Activated CD4-positive, alpha-beta memory T cell treated with anti-CD3 and anti-CD28 coated beads, Interleukin-2, amount 10 ng/mL, durations not matched to agents 7 days and 5 days (primary cell): ENCODE measurements around the gene PAX5. TPM values are rescaled to one million over a fixed set of nuclear protein-coding genes. Genes with fewer than 3 reads are reported as not detected.
"Not testable (repeated sequence)": the region's sequence is repeated elsewhere in the genome, so short reads cannot be mapped to it uniquely, and the experiment has no call there.

Source experiments
- CTCF ChIA-PET: fragments of 350-600 bp; sonication (Branson Sonifier 250); formaldehyde crosslinking; loops from one replicate; lab custom pipeline; 2021; ENCODE audit warnings: antibody characterized with exemption, inconsistent platforms; lab: Charles Lee
- POLR2A ChIA-PET: fragments of 350-600 bp; sonication (Branson Sonifier 250); formaldehyde crosslinking; loops from one replicate; lab custom pipeline; 2021; ENCODE audit warnings: antibody characterized with exemption; lab: Charles Lee
- DNase-seq: peaks from one replicate; pipeline ENCODE4 v3.0.0-alpha.2; 2020
- H3K27ac Mint-ChIP-seq: one replicate; pipeline ENCODE4 v1.8.0; 2021; ENCODE audit warnings: mild to moderate bottlenecking, mixed read lengths
- H3K27me3 Mint-ChIP-seq: one replicate; pipeline ENCODE4 v1.8.0; 2021; ENCODE audit warnings: mixed read lengths
- H3K36me3 Mint-ChIP-seq: one replicate; pipeline ENCODE4 v1.8.0; 2021; ENCODE audit warnings: low read depth, mixed read lengths
- H3K4me1 Mint-ChIP-seq: one replicate; pipeline ENCODE4 v1.8.0; 2021; ENCODE audit warnings: mixed read lengths
- H3K4me3 Mint-ChIP-seq: one replicate; pipeline ENCODE4 v1.8.0; 2021; ENCODE audit warnings: mild to moderate bottlenecking, mixed read lengths
- H3K9me3 Mint-ChIP-seq: one replicate; pipeline ENCODE4 v1.8.0; 2021; ENCODE audit warnings: mixed read lengths
- total RNA-seq, 2 experiments: library from RNA; stranded (reverse); gene quantifications; one replicate each; pipeline ENCODE4 v1.2.3, GENCODE V29; 2021

The PAX5 gene
- under 1 TPM; 0.05 to 0.15 TPM for total RNA-seq

- DNase-seq, result no peak
- ChIA-PET POLR2A (interaction anchor here (0.8 kb wide), 1 partner anchor 9 kb away, joined by 3 read pairs; no protein-coding TSS in a partner anchor), CTCF (interaction anchor here (0.6 to 0.8 kb wide), 4 partner anchors 113 to 412 kb away, joined by 3 to 5 read pairs (median 4); no protein-coding TSS in a partner anchor)
- Mint-ChIP-seq H3K27me3 (peaks cover 95% of the 10 kb centered on the region), H3K4me1 (peaks cover 58% of the 10 kb centered on the region), H3K27ac (no peak within 1 kb of the TSS), H3K4me3 (peak within 1 kb of the TSS; percentile 30), H3K36me3 (peaks cover 12% of the 10 kb centered on the region), H3K9me3 (no peaks in the 10 kb centered on the region)
Observed at GRCh38 chr9:37033682-37034304, at the start of gene PAX5. TSS of gene PAX5 (minus strand) at chr9:37034268. CDS start at chr9:37034031, 237 bp downstream.

DNA sequence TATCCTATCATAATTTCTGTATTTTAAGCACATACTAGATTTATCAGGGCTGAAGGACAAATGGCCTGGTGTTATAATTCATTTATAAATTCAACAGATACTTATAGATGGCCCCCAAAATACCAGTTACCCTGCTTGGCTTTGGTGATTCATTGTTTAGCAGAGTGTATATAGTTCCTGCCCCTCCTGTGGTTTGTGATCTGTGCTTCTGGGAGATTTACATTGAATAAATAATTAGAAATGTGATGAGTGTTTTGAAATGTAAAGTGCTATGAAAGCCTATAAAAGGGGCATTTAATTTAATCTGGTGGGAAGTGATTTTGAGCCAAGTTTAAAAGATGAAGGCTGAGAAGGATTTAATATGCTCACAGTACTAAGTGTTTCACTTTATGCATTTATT, 49.6 kb upstream of the PAX5 start:
- Mint-ChIP-seq H3K36me3 (peaks cover 54% of the 10 kb centered on the region), H3K27me3 (no peaks in the 10 kb centered on the region), H3K4me1 (peaks cover 49% of the 10 kb centered on the region), H3K9me3 (no peaks in the 10 kb centered on the region), H3K4me3 (no peak overlapping the region), H3K27ac (no peak overlapping the region)
- no peak for DNase-seq
- CTCF ChIA-PET, result no interaction called here
- POLR2A ChIA-PET, result interaction anchor here (2.5 kb wide), 1 partner anchor 36 kb away, joined by 12 read pairs; the partner anchor contains the start of gene ZCCHC7

GRCh38 chr9:37082214-37082765, 48.2 kb upstream of the PAX5 start:
- no peak overlapping the region for H3K27ac Mint-ChIP-seq
- H3K4me1 Mint-ChIP-seq, result peaks cover 49% of the 10 kb centered on the region
- peaks cover 45% of the 10 kb centered on the region for H3K36me3 Mint-ChIP-seq
- ChIA-PET POLR2A (interaction anchor here (2.5 kb wide), 1 partner anchor 38 kb away, joined by 12 read pairs; the partner anchor contains the start of gene ZCCHC7), CTCF (interaction anchor here (1.2 kb wide), 1 partner anchor 38 kb away, joined by 3 read pairs; the partner anchor contains the start of gene ZCCHC7)
- H3K9me3 Mint-ChIP-seq, result no peaks in the 10 kb centered on the region
- peaks cover 3% of the 10 kb centered on the region for H3K27me3 Mint-ChIP-seq
- no peak overlapping the region for H3K4me3 Mint-ChIP-seq
- no peak for DNase-seq

- POLR2A ChIA-PET, result interaction anchor here (2.5 kb wide), 1 partner anchor 39 kb away, joined by 12 read pairs; the partner anchor contains the start of gene ZCCHC7
- H3K36me3 Mint-ChIP-seq, result peaks cover 37% of the 10 kb centered on the region
- H3K4me3 Mint-ChIP-seq, result peak overlapping the region; percentile 94
- not testable (repeated sequence) for H3K27ac Mint-ChIP-seq, H3K27me3 Mint-ChIP-seq, H3K9me3 Mint-ChIP-seq, DNase-seq
- CTCF ChIA-PET, result interaction anchor here (1.2 kb wide), 1 partner anchor 39 kb away, joined by 3 read pairs; the partner anchor contains the start of gene ZCCHC7
- peaks cover 49% of the 10 kb centered on the region for H3K4me1 Mint-ChIP-seq
Observed at GRCh38 chr9:37081507-37081906, 47.4 kb upstream of the PAX5 start.

GRCh38 chr9:37080165-37080628, 46.1 kb upstream of the PAX5 start:
- not testable (repeated sequence) for H3K27me3 Mint-ChIP-seq, DNase-seq, H3K9me3 Mint-ChIP-seq
- Mint-ChIP-seq H3K4me3 (peak overlapping the region; percentile 94), H3K27ac (peak overlapping the region; percentile 80), H3K4me1 (peaks cover 44% of the 10 kb centered on the region), H3K36me3 (peaks cover 30% of the 10 kb centered on the region)
- POLR2A ChIA-PET, result interaction anchor here (0.8 to 2.8 kb wide), 15 partner anchors 10 to 512 kb away, joined by 3 to 59 read pairs (median 5); partner anchors contain the start of genes ZBTB5 and ZCCHC7
- CTCF ChIA-PET, result interaction anchor here (0.8 to 1.2 kb wide), 4 partner anchors 11 to 495 kb away, joined by 3 read pairs; partner anchors contain the start of gene ZCCHC7

GRCh38 chr9:37079370-37080164, 45.5 kb upstream of the PAX5 start:
- Mint-ChIP-seq H3K4me3 (peak overlapping the region; percentile 94), H3K4me1 (peaks cover 45% of the 10 kb centered on the region), H3K9me3 (no peaks in the 10 kb centered on the region), H3K27me3 (peaks cover 8% of the 10 kb centered on the region), H3K36me3 (peaks cover 25% of the 10 kb centered on the region), H3K27ac (peak overlapping the region; percentile 80)
- ChIA-PET CTCF (interaction anchor here (0.8 to 1.2 kb wide), 6 partner anchors 12 to 495 kb away, joined by 3 to 5 read pairs (median 3); partner anchors contain the start of gene ZCCHC7), POLR2A (interaction anchor here (0.8 to 2.8 kb wide), 16 partner anchors 10 to 512 kb away, joined by 3 to 59 read pairs (median 5); partner anchors contain the start of genes ZBTB5 and ZCCHC7)
- peak; percentile 93 for DNase-seq

- H3K36me3 Mint-ChIP-seq, DNase-seq, POLR2A ChIA-PET, H3K9me3 Mint-ChIP-seq, CTCF ChIA-PET, H3K4me3 Mint-ChIP-seq, H3K27ac Mint-ChIP-seq: not testable (repeated sequence)
- H3K4me1 Mint-ChIP-seq, result peaks cover 13% of the 10 kb centered on the region
- peaks cover 11% of the 10 kb centered on the region for H3K27me3 Mint-ChIP-seq
Observed at GRCh38 chr9:37074790-37075189, 40.7 kb upstream of the PAX5 start.

DNA sequence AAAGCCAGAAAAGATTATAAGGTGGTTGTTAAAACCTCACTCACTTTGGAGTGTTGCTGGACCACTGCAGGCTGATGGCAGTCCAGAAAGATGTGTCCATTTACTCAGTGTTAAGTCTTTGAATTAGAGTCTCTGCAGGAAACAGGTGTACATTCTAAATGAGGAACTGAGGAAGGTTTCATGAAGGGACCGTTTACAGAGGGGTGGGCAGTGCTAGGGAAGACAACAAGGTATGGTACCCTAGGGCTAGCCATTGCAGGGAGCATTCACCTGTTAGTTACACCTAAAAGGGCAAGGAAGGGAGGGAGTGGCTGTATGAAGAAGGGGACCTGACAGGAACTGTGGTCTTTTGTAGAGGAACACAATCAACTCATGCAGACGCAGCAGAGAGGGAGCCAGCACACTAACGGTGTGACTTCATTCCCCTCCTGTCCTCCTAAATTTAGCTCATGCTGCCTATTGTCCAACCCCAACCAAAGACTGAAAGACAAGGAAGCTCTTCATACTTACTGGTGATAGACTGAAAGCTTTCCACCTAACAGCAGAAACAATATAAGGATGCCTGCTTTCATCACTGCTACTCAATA, 32.2 kb upstream of the PAX5 start:
- CTCF ChIA-PET, result no interaction called here
- POLR2A ChIA-PET, result no interaction called here
- no peaks in the 10 kb centered on the region for H3K9me3 Mint-ChIP-seq

DNA sequence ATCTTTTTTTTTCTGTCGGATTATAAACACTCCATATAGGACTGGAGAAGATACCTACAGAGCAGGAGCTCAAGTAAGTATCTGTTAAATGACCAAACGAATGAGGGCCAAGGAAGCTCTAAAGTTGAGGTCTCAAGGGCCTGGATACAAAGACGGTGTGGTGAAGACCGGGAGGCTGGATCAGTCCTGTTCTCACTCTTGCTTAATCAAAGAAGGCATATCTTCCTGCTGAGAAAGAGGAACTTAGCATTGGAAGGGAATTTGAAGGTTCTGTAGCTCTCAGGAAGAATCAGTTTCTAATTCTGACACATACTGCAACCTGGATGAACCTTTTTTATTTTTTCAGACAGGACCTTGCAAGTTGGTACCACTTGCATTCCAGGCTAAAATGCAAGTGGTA, 28.3 kb upstream of the PAX5 start:
- Mint-ChIP-seq H3K27me3 (peaks cover 38% of the 10 kb centered on the region), H3K4me1 (no peaks in the 10 kb centered on the region), H3K36me3 (no peaks in the 10 kb centered on the region), H3K27ac (no peak overlapping the region), H3K9me3 (no peaks in the 10 kb centered on the region), H3K4me3 (no peak overlapping the region)
- ChIA-PET CTCF (interaction anchor here (1.3 kb wide), 1 partner anchor 237 kb away, joined by 4 read pairs; no protein-coding TSS in a partner anchor), POLR2A (interaction anchor here (1.0 to 1.6 kb wide), 2 partner anchors 17 to 59 kb away, joined by 3 read pairs; no protein-coding TSS in a partner anchor)
- DNase-seq, result no peak

More for the DNA sequence above, 32.2 kb upstream of the PAX5 start:
- no peak for DNase-seq
- Mint-ChIP-seq H3K27me3 (peaks cover 33% of the 10 kb centered on the region), H3K27ac (no peak overlapping the region), H3K36me3 (no peaks in the 10 kb centered on the region), H3K4me1 (no peaks in the 10 kb centered on the region), H3K4me3 (no peak overlapping the region)

- no peaks in the 10 kb centered on the region for H3K36me3 Mint-ChIP-seq
- no peak for DNase-seq
- ChIA-PET CTCF (interaction anchor here (1.3 kb wide), 1 partner anchor 237 kb away, joined by 4 read pairs; no protein-coding TSS in a partner anchor), POLR2A (interaction anchor here (1.0 to 1.6 kb wide), 2 partner anchors 18 to 59 kb away, joined by 3 read pairs; no protein-coding TSS in a partner anchor)
- no peaks in the 10 kb centered on the region for H3K9me3 Mint-ChIP-seq
- peaks cover 37% of the 10 kb centered on the region for H3K27me3 Mint-ChIP-seq
- H3K27ac Mint-ChIP-seq, result no peak overlapping the region
- no peaks in the 10 kb centered on the region for H3K4me1 Mint-ChIP-seq
- no peak overlapping the region for H3K4me3 Mint-ChIP-seq
Observed at GRCh38 chr9:37061768-37062167, 27.7 kb upstream of the PAX5 start.

DNA sequence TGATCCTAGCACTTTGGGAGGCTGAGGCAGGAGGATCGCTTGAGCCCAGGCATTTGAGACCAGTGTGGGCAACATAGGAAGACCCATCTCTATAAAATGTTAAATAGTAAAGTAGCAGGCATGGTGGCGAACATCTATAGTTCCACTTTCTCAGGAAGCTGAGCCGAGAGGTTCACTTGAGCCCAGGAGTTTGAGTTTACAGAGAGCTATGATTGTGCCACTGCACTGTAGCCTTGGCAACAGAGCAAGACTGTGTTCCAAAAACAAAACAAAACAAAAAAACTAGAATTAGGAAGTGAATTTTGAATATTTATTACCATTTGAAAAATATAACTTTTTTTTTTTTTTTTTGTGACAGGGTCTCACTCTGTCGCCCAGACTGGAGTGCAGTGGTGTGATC, 26.8 kb upstream of the PAX5 start:
- Mint-ChIP-seq H3K27me3 (peaks cover 36% of the 10 kb centered on the region), H3K9me3 (no peaks in the 10 kb centered on the region), H3K36me3 (no peaks in the 10 kb centered on the region), H3K4me3 (no peak overlapping the region), H3K27ac (no peak overlapping the region), H3K4me1 (no peaks in the 10 kb centered on the region)
- ChIA-PET POLR2A (no interaction called here), CTCF (interaction anchor here (1.3 kb wide), 1 partner anchor 238 kb away, joined by 4 read pairs; no protein-coding TSS in a partner anchor)
- no peak for DNase-seq
